NT2/D1 (cell line): ENCODE results near the gene RASAL1.

Source experiments
- YY1 ChIP-seq: IDR thresholded peaks from 2 replicates; pipeline ENCODE4 v1.6.1; 2011; ENCODE audit not compliant: insufficient read length, insufficient read depth
- ZNF274 ChIP-seq: IDR thresholded peaks from 2 replicates; pipeline ENCODE4 v1.6.1; 2011; ENCODE audit warnings: mild to moderate bottlenecking, low read depth, low read length

DNA sequence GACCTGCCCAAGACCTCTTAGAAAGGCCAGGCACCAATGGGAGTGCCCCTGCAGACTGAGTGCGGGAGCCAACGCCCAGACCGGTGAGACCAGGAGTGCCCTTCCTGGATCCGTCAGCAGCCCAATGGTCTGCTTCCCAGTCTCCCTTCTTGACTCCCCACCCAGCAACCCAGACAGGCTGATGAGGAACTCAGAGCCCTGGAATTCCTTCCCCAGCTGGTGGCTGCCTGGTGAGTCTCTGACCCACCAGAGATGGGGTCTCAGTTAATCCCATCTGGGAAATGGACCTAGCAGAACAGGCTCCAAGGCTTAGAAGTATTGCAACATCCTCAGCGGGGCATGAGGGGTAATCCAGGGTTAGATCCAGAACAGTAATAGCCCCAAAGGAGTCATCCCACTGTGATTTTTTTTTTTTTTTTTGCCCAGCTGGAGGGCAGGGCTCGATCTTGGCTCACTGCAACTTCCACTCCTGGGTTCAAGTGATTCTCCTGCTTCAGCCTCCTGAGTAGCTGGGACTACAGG, 1.5 kb upstream of the RASAL1 start:
- TF ChIP-seq YY1 (no peak), ZNF274 (no peak)
